Neuronal stem cell (in vitro differentiated cells): ENCODE data around the gene RPL21.

ENCODE experiments used
- DNase-seq: peaks from one replicate; pipeline ENCODE4 v3.0.0-alpha.2; 2013; ENCODE audit warnings: low spot score
- H2AFZ ChIP-seq: one replicate; pipeline ENCODE4 v1.6.1; 2013; ENCODE audit warnings: mild to moderate bottlenecking, low read length, inconsistent platforms
- H2AK5ac ChIP-seq: 2 replicates; pipeline ENCODE4 v1.6.1; 2013; ENCODE audit warnings: low read depth, mild to moderate bottlenecking, inconsistent platforms, low read length, moderate library complexity, mixed read lengths
- H2BK120ac ChIP-seq: 2 replicates; pipeline ENCODE4 v1.6.1; 2013; ENCODE audit warnings: low read depth, mild to moderate bottlenecking, inconsistent platforms, low read length, moderate library complexity, mixed read lengths
- H2BK12ac ChIP-seq: one replicate; pipeline ENCODE4 v1.6.1; 2013; ENCODE audit warnings: low read length, inconsistent platforms
- H2BK15ac ChIP-seq: 2 replicates; pipeline ENCODE4 v1.6.1; 2013; ENCODE audit warnings: mild to moderate bottlenecking, low read length, inconsistent platforms, mixed read lengths
- H2BK5ac ChIP-seq: one replicate; pipeline ENCODE4 v1.6.1; 2013; ENCODE audit warnings: inconsistent platforms, mild to moderate bottlenecking, low read length, moderate library complexity
- H3K14ac ChIP-seq: one replicate; pipeline ENCODE4 v1.6.1; 2013; ENCODE audit warnings: low read length, inconsistent platforms
- H3K18ac ChIP-seq: 2 replicates; pipeline ENCODE4 v1.6.1; 2013; ENCODE audit warnings: low read length, inconsistent platforms
- H3K23ac ChIP-seq: 2 replicates; pipeline ENCODE4 v1.6.1; 2013; ENCODE audit warnings: low read depth, mild to moderate bottlenecking, mixed read lengths, low read length, inconsistent platforms; ENCODE audit not compliant: poor library complexity
- H3K27ac ChIP-seq: replicated peaks from 3 replicates; pipeline ENCODE4 v1.5.1; 2013; ENCODE audit warnings: low read length, inconsistent platforms
- H3K27me3 ChIP-seq, 3 experiments: 2 replicates each; pipeline ENCODE4 v1.6.1; 2013; ENCODE audit warnings: low read length in 3 of 3, mild to moderate bottlenecking in 2 of 3, inconsistent platforms in 1 of 3, low read depth in 1 of 3, mixed read lengths in 1 of 3, moderate library complexity in 1 of 3; ENCODE audit not compliant: control insufficient read depth in 3 of 3, insufficient read depth in 3 of 3
- H3K36me3 ChIP-seq, 2 donors: replicated peaks in 1 of 2; 2 replicates each; pipeline ENCODE4 v1.6.1; 2013; ENCODE audit warnings: low read length in 2 of 2; ENCODE audit not compliant: control insufficient read depth in 2 of 2, insufficient read depth in 2 of 2
- H3K4ac ChIP-seq: 2 replicates; pipeline ENCODE4 v1.6.1; 2013; ENCODE audit warnings: inconsistent platforms, mild to moderate bottlenecking, low read length, moderate library complexity
- H3K4me1 ChIP-seq, 2 donors: 1 replicate in 1 of 2; 2 replicates in 1 of 2; pipeline ENCODE4 v1.6.1; 2013; ENCODE audit warnings: low read length in 2 of 2, low read depth in 1 of 2; ENCODE audit not compliant: control insufficient read depth in 2 of 2, insufficient read depth in 1 of 2
- H3K4me2 ChIP-seq: one replicate; pipeline ENCODE4 v1.6.1; 2013; ENCODE audit warnings: mild to moderate bottlenecking, low read length, inconsistent platforms; ENCODE audit not compliant: insufficient read depth, poor library complexity, severe bottlenecking
- H3K4me3 ChIP-seq, 2 donors: 2 replicates each; pipeline ENCODE4 v1.5.1; 2013; ENCODE audit warnings: low read length in 2 of 2, mild to moderate bottlenecking in 2 of 2, inconsistent platforms in 1 of 2, moderate library complexity in 1 of 2
- H3K79me1 ChIP-seq: one replicate; pipeline ENCODE4 v1.6.1; 2013; ENCODE audit warnings: low read depth, mild to moderate bottlenecking, inconsistent platforms, low read length, moderate library complexity
- H3K9ac ChIP-seq: one replicate; pipeline ENCODE4 v1.6.1; 2013; ENCODE audit warnings: mild to moderate bottlenecking, low read depth, low read length, inconsistent platforms; ENCODE audit not compliant: poor library complexity
- H3K9me3 ChIP-seq, 2 donors: replicated peaks in 1 of 2; 2 replicates each; pipeline versions ENCODE3 to v1.6.1; 2013; ENCODE audit warnings: low read length in 2 of 2, mild to moderate bottlenecking in 2 of 2, inconsistent platforms in 1 of 2, low read depth in 1 of 2, mixed read lengths in 1 of 2, moderate library complexity in 1 of 2; ENCODE audit not compliant: control insufficient read depth in 2 of 2, insufficient read depth in 1 of 2
- H4K8ac ChIP-seq: one replicate; pipeline ENCODE4 v1.6.1; 2013; ENCODE audit warnings: low read depth, mild to moderate bottlenecking, inconsistent platforms, low read length, moderate library complexity
- H4K91ac ChIP-seq: one replicate; pipeline ENCODE4 v1.6.1; 2013; ENCODE audit warnings: low read length, low read depth, mild to moderate bottlenecking, inconsistent platforms; ENCODE audit not compliant: poor library complexity
- WGBS, 2 donors: extraction: QIAGEN DNeasy Blood & Tissue Kit; methylation state at CpG; one replicate each; pipeline ENCODE4 v1.1.7; 2013; ENCODE audit warnings: missing lambda C conversion rate in 2 of 2, mixed read lengths in 1 of 2; ENCODE audit not compliant: insufficient read length in 2 of 2, insufficient replicate concordance in 1 of 2; ENCODE audit errors: extremely low coverage in 2 of 2; 5-methylcytosine and 5-hydroxymethylcytosine counted together

Gene RPL21

GRCh38 chr13:27280841-27281240 is 29.5 kb downstream of the RPL21 start:
- WGBS, 2 donors, result no CpG with 5 or more reads among the region's 4 CpGs
- H3K4me3 ChIP-seq, result no peak overlapping the region
- H3K27me3 ChIP-seq, result peaks cover 0 to 13% (median 0%) of the 10 kb centered on the region in 3 experiments

GRCh38 chr13:27281420-27281819 is 30.1 kb downstream of the RPL21 start:
- H3K9ac ChIP-seq, result no peak overlapping the region
- no peak for DNase-seq
- no peak overlapping the region for H3K18ac ChIP-seq
- no peaks in the 10 kb centered on the region for H3K79me1 ChIP-seq
- no peak overlapping the region for H3K23ac ChIP-seq
- no peak overlapping the region for H2BK5ac ChIP-seq
- no peaks in the 10 kb centered on the region for H3K36me3 ChIP-seq
- no peak overlapping the region for H4K8ac ChIP-seq
- no peak overlapping the region for H3K27ac ChIP-seq
- no peak overlapping the region for H3K4me2 ChIP-seq
- H3K4me1 ChIP-seq, result peaks cover 0 to 6% of the 10 kb centered on the region in 2 donors
- H2BK15ac ChIP-seq, result no peak overlapping the region
- no peaks in the 10 kb centered on the region for H3K9me3 ChIP-seq
- no peak overlapping the region for H3K4ac ChIP-seq
- WGBS, 2 donors, result no CpG with 5 or more reads among the region's 1 CpG
- H3K14ac ChIP-seq, result no peak overlapping the region
- no peak overlapping the region for H2AFZ ChIP-seq
- no peak overlapping the region for H2AK5ac ChIP-seq
- no peak overlapping the region for H3K4me3 ChIP-seq
- peaks cover 0 to 13% (median 0%) of the 10 kb centered on the region in 3 experiments for H3K27me3 ChIP-seq
- H4K91ac ChIP-seq, result no peak overlapping the region
- H2BK12ac ChIP-seq, result no peak overlapping the region
- H2BK120ac ChIP-seq, result no peak overlapping the region

More at GRCh38 chr13:27280841-27281240, 29.5 kb downstream of the RPL21 start:
- Histone ChIP-seq H3K4ac (no peak overlapping the region), H3K79me1 (no peaks in the 10 kb centered on the region), H3K9me3 (no peaks in the 10 kb centered on the region), H2BK120ac (no peak overlapping the region), H3K36me3 (no peaks in the 10 kb centered on the region), H3K23ac (no peak overlapping the region), H3K4me2 (no peak overlapping the region), H3K14ac (no peak overlapping the region), H3K9ac (no peak overlapping the region), H3K18ac (no peak overlapping the region), H2AK5ac (no peak overlapping the region), H4K8ac (no peak overlapping the region), H2BK12ac (no peak overlapping the region), H4K91ac (no peak overlapping the region), H2BK15ac (no peak overlapping the region), H2AFZ (no peak overlapping the region), H2BK5ac (no peak overlapping the region), H3K4me1 (peaks cover 0 to 6% of the 10 kb centered on the region in 2 donors), H3K27ac (no peak overlapping the region)
- DNase-seq, result no peak

- no peak for DNase-seq
- peaks cover 0 to 9% (median 0%) of the 10 kb centered on the region in 3 experiments for H3K27me3 ChIP-seq
- H3K9ac ChIP-seq, result no peak overlapping the region
- no peak overlapping the region for H3K23ac ChIP-seq
- no peaks in the 10 kb centered on the region for H3K79me1 ChIP-seq
- no peak overlapping the region for H3K14ac ChIP-seq
- H3K36me3 ChIP-seq, result no peaks in the 10 kb centered on the region
- no peak overlapping the region for H2AK5ac ChIP-seq
- no CpG with 5 or more reads among the region's 4 CpGs for WGBS, 2 donors
- H3K4me2 ChIP-seq, result no peak overlapping the region
- no peak overlapping the region for H4K8ac ChIP-seq
- no peaks in the 10 kb centered on the region for H3K9me3 ChIP-seq
- H2AFZ ChIP-seq, result no peak overlapping the region
- H2BK15ac ChIP-seq, result no peak overlapping the region
- H2BK120ac ChIP-seq, result no peak overlapping the region
- no peak overlapping the region for H3K27ac ChIP-seq
- no peak overlapping the region for H2BK12ac ChIP-seq
- no peak overlapping the region for H4K91ac ChIP-seq
- H2BK5ac ChIP-seq, result no peak overlapping the region
- peaks cover 0 to 6% of the 10 kb centered on the region in 2 donors for H3K4me1 ChIP-seq
- no peak overlapping the region for H3K4ac ChIP-seq
- no peak overlapping the region for H3K4me3 ChIP-seq
- no peak overlapping the region for H3K18ac ChIP-seq
These were observed 32.6 kb downstream of the RPL21 start for GRCh38 chr13:27283906-27284493.

GRCh38 chr13:27288392-27288791 is 37.0 kb downstream of the RPL21 start:
- DNase-seq, result no peak
- Histone ChIP-seq H4K91ac (no peak overlapping the region), H3K9me3 (no peaks in the 10 kb centered on the region), H3K27me3 (peaks cover 0 to 5% (median 0%) of the 10 kb centered on the region in 3 experiments), H3K23ac (no peak overlapping the region), H2AK5ac (no peak overlapping the region), H3K4me3 (no peak overlapping the region), H3K79me1 (no peaks in the 10 kb centered on the region), H3K4ac (no peak overlapping the region), H2BK120ac (no peak overlapping the region), H3K14ac (no peak overlapping the region), H2BK5ac (no peak overlapping the region), H3K36me3 (no peaks in the 10 kb centered on the region), H3K4me2 (no peak overlapping the region), H4K8ac (no peak overlapping the region), H3K18ac (no peak overlapping the region), H3K4me1 (no peaks in the 10 kb centered on the region), H2AFZ (no peak overlapping the region), H3K9ac (no peak overlapping the region), H2BK12ac (no peak overlapping the region), H2BK15ac (no peak overlapping the region), H3K27ac (no peak overlapping the region)
- no CpG with 5 or more reads among the region's 4 CpGs for WGBS, 2 donors
